GM18499 (cell line): Measurements from ENCODE around the gene IGIP.
A peak's percentile ranks its signal among the peaks of the same experiment; 100 is the strongest.

ENCODE experiments used
- ATAC-seq: cut with Tn5 transposase; IDR thresholded peaks from one replicate; pipeline ENCODE4 v1.9.1; 2021; ENCODE audit warnings: moderate number of reproducible peaks; ENCODE audit not compliant: insufficient read depth, unreplicated experiment

The IGIP gene

GRCh38 chr5:140111011-140111858, 14.5 kb upstream of the IGIP start:
- ATAC-seq, result no peak

GRCh38 chr5:140111859-140112551, 13.7 kb upstream of the IGIP start:
- no peak for ATAC-seq

- no peak for ATAC-seq
Measured at GRCh38 chr5:140112685-140113179, 13.0 kb upstream of the IGIP start.

GRCh38 chr5:140113180-140113698, 12.5 kb upstream of the IGIP start:
- ATAC-seq, result no peak

- ATAC-seq, result peak; percentile 70
Measured at GRCh38 chr5:140113699-140114263, 12.0 kb upstream of the IGIP start, which contains the start of gene PURA. Gene PURA, plus strand, starts transcription at chr5:140114109. Its CDS starts 73 bp downstream, at chr5:140114182.

- peak; percentile 16 for ATAC-seq
Measured at GRCh38 chr5:140114341-140115185, 11.2 kb upstream of the IGIP start.

GRCh38 chr5:140115186-140115500, 10.6 kb upstream of the IGIP start:
- ATAC-seq, result no peak

- no peak for ATAC-seq
Measured at GRCh38 chr5:140116716-140117115, 9.0 kb upstream of the IGIP start.

GRCh38 chr5:140117523-140117922, 8.2 kb upstream of the IGIP start:
- no peak for ATAC-seq

GRCh38 chr5:140118302-140118936, 7.3 kb upstream of the IGIP start:
- no peak for ATAC-seq

- no peak for ATAC-seq
Measured at GRCh38 chr5:140126315-140127012, 727 bp downstream of the IGIP start.

GRCh38 chr5:140128376-140128775, 2.6 kb downstream of the IGIP start:
- no peak for ATAC-seq

- ATAC-seq, result no peak
Measured at GRCh38 chr5:140130949-140131733, 5.4 kb downstream of the IGIP start.

- no peak for ATAC-seq
Measured at GRCh38 chr5:140131967-140132409, 6.3 kb downstream of the IGIP start.

GRCh38 chr5:140133514-140134167, 7.9 kb downstream of the IGIP start:
- ATAC-seq, result no peak

GRCh38 chr5:140134277-140134935, 8.7 kb downstream of the IGIP start:
- no peak for ATAC-seq

GRCh38 chr5:140135127-140135526, 9.4 kb downstream of the IGIP start:
- ATAC-seq, result no peak
